8988T (cell line): ENCODE data around the gene ZNF18.
"Not testable (repeated sequence)": the region's sequence is repeated elsewhere in the genome, so short reads cannot be mapped to it uniquely, and the experiment has no call there.

ENCODE experiments used
- DNase-seq: peaks from one replicate; pipeline ENCODE4 v3.0.0; 2011

ZNF18 gene

DNA sequence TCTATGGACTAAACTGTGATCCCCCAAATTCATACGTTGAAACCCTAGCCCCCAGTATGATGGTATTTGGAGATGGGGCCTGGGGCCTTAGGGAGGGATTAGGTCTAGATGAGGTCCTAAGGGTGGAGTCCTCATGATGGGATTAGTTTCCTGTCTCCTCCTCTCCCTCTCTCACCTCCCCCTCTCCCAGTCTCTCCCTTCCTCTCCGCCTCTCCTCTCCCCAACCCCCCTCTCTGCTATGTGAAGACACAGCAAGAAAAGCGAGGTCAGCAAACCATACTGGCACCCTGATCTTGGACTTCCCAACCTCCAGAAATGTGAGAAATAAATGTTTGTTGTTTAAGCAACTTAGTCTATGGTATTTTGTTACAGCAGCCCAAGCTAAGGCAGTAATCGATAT, 15.4 kb downstream of the ZNF18 start:
- no peak for DNase-seq

DNA sequence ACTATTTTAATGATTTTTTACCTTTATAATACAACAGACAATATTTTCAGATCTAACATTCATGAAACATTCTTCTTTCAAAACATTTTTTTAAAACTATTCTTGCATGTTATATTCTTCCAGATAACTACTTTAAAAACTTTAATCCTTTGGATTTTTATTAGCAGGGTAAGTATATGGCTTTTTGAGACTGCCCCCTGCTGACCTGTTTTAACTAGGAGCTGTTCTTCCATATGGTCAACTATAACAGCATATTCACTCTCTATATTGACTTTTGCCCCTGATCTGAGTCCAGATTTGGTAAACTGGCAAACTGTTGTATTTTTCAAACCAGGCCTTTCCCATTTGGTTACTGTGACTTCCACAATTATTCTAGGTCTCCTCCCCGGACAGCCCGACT, 16.5 kb downstream of the ZNF18 start:
- no peak for DNase-seq

DNA sequence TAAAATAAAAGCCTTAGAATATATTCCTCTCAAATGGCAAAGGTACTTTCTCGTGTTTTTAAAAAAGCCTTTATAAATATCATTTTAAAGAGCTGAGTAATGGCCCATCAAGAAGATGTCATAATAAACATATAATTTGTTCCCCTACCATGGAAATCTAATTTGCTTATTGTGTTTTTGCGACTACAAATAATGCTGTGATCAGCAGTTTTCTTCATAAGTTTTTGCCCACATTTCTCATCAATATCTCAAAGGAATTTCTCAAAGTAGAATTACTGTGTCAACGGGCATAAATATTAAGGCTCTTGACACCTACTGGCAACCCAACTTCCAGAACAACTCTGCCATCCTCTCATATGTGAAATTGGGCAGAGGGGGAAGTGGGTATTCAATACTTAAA, 17.5 kb downstream of the ZNF18 start:
- no peak for DNase-seq

DNA sequence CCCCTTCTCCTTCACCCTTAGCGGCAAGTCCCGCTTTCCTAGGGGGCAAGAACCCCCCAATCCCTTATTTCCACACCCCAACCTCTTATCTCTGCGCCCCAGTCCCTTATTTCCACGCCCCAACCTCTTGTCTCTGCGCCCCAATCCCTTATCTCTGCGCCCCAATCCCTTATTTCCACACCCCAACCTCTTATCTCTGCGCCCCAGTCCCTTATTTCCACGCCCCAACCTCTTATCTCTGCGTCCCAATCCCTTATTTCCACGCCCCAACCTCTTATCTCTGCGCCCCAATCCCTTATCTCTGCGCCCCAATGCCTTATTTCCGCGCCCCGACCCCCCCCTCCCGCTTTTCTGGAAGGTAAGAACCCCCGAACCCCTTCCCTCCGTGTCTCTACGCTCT, 24.5 kb downstream of the ZNF18 start:
- not testable (repeated sequence) for DNase-seq

DNA sequence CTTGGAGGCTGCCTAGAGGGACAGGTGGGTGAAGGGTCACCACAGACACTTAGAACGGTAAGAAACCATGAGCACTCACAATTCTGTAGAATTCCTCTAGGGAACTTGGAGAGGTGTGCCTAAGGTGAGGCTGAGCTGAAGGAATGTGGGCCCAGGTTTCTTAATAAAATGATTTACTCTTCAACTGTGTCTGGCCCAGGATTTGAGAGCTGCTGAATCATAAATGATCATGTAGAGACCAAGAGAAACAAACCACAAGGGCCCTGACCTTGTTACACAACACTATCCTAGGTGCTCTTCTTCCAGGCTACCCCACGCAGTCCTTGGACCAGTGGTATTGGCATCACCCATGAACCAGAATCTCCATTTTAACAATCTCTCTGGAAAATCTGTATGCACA, 27.7 kb downstream of the ZNF18 start:
- DNase-seq: no peak

DNA sequence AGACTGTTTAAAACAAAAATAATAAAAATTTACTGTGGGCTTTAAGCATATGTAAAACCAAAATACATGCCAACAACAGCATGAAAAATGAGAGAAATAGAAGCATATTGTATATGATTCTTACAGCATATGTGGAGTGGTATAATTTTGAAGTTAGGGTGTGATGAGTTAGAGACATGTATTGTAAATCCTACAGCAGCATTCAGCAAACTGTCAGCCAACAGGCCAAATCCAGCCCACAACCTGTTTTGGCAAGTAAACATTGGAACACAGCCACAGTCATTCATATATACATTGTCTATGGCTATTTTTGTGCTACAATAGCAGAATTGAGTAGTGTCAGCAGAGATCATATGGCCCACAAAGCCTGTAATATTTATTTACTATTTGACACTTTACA, 42.3 kb downstream of the ZNF18 start:
- DNase-seq: no peak

DNA sequence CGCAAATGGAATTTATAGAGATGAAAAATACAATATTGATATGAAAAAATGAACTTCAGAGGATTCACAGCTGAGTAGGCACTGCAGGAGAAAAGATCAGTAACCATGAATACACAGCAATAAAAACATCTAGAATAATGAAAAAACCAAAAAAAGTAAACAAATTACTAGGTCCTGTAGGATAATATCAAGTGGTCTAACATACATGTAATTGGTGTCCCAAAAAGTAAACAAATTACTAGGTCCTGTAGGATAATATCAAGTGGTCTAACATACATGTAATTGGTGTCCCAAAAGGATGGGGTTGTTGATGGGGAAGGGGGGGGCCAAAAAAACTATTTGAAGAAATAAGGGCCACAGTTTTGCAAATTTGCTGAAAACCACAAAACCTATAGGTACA, 43.4 kb downstream of the ZNF18 start:
- no peak for DNase-seq

DNA sequence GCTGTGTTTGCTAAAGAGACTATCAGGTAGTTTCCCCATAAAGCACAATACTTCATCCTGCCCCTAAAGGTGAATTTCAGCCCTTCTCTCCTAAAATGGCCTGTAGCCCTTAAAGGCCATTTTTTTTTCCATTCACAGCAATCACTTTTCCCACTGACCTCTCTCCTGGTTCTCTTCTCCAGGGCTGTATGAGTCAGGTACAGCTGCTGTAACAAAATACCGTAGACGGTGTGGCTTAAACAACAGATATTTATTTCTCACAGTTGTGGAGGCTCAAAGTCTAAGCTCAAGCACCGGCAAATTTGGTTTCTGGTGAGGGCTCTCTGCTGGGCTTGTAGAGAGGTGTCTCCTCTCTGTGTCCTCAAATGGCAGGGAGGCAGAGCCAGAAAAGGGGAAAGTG, 44.7 kb downstream of the ZNF18 start:
- DNase-seq: no peak

DNA sequence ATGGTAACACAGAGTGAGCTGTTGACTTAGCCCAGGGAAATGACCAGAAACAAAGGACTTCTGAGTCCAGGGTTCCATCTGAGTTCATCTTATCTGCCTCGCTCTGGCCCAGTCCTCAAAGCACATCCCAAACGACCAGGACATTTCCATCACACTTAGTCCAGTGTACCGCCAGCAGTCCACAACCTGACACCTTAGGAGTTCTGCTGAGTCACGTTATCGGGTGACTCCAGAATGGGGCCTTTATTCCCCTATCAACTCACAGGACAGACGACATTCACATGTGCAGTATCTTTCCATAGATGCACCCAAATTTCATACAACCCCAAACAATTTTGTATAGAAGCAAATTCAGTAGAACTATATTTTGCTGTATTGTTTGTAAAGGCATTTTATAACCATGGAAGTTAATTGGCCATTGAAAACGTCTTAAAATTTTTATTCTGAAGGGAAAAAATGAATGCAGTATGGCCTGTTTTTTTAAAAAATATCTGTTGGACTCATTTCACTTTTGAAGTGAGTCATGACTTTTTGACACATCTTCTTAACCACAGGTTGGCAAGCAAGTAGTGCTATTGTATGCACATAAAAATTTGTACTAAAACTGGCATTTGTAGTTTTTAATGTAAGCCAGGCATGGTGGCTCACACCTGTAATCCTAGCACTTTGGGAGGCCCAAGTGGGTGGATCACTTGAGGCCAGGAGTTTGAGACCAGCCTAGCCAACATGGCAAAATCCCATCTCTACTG, 46.3 kb downstream of the ZNF18 start:
- no peak for DNase-seq

DNA sequence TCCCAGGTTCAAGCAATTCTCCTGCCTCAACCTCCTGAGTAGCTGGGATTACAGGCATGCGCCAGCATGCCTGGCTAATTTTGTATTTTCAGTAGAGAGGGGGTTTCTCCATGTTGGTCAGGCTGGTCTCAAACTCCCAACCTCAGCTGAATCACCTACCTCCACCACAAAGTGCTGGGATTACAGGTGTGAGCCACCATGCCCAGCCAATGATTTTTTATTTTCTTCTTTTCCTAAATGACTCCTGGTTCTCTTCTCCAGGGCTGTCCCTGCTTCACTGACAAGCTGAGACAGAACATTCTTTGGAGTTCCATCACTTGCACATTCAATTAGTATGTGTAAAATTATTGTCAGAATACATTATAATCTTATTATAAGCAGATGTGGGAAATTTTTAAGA, 47.7 kb downstream of the ZNF18 start:
- not testable (repeated sequence) for DNase-seq

DNA sequence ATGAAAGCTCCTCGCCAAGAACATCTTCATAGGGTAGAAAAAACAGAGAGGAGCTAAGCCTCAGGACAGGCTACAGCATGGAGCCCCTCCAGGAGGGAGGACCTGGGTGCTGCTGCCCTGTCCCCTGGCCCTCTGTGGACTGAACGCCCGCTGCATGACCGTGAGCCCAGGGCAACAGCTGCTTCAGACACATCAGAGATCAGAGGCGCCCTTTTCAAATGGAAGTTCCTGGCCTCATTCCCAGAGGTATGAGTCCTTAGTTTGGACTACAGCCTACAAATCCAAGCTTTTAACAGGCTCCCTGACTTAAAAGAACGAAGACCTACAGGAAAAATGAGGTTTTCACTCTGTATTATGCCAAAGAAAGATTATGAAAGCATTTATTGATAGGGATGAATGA, 48.5 kb downstream of the ZNF18 start:
- no peak for DNase-seq

DNA sequence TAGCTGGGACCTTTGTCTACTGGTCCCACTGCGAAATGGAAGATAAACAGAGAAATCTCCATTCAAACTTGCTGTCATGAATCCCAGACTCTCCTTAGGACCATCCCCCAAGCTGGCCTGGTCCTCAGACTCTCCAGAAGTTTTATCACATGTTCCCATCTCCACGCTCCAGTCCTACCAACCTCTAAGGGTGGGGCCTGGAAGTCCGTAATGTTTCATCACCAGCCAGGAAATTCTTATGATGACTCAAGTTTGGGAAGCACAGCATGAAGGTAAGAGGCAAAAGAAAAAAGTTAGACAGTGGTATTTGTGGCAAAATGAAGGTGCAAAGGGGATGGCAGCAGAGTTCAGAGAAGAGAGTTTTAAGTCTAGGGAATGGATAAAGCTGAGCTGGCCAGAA, 52.7 kb downstream of the ZNF18 start:
- no peak for DNase-seq

DNA sequence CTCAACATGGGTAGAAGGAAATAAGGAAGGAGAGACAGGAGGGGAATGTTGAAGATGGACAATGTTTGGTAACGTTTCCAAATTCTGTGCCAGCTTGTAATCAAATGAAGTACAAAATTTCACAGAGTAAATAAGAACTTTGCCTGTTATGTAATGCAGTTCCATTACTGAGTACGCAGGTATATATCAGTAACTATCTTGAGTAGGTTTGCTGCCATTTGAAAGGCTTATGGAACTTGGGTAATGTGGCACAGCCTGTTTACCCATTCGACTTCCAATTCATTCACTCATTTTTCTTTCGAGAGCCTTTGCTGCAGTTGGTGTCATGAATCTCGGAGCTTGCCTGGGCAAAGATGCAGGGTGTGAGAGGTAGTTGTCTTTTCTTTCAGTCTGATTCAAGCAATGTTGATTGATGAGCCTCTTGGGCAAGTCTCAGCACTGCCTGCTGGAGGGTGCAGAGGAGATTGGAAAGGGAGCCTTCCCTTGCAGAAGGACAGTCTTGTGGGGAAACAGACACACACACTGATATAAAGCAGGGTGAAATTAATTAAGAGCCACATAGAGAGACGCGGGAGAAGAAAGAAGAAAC, 53.4 kb downstream of the ZNF18 start:
- DNase-seq: no peak

DNA sequence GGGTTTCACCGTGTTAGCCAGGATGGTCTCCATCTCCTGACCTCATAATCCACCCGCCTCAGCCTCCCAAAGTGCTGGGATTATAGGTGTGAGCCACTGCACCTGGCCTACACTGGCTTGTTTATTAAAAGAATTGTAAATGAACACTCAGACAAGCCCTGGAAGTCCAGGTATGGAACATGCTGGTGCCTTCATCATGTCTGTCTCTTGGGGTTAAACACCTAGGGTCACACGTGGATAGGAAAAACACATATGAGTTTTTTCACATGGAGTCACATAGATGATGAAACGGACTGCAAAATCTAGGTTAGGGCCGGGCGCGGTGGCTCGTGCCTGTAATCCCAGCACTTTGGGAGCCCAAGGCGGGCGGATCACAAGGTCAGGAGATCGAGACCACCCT, 54.2 kb downstream of the ZNF18 start:
- DNase-seq: not testable (repeated sequence)

DNA sequence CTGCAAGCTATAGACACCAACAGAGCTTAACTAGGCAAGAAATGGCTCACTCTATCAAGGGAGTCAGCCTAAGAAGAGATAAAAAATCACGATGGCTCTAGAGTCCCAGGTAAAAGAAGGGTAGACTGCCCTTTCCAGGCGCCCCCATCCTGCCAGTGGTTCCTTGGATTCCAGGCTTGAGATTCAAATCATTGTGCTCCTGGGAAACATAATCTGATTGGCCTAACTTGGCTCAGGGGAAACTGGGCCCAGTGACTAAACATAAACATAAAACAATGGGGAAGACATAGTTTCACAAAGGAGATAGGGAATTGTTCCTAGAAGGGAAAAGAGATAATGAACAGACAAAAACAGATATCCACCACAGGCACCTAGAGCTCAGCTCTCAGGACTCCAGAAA, 56.4 kb downstream of the ZNF18 start:
- DNase-seq: no peak

DNA sequence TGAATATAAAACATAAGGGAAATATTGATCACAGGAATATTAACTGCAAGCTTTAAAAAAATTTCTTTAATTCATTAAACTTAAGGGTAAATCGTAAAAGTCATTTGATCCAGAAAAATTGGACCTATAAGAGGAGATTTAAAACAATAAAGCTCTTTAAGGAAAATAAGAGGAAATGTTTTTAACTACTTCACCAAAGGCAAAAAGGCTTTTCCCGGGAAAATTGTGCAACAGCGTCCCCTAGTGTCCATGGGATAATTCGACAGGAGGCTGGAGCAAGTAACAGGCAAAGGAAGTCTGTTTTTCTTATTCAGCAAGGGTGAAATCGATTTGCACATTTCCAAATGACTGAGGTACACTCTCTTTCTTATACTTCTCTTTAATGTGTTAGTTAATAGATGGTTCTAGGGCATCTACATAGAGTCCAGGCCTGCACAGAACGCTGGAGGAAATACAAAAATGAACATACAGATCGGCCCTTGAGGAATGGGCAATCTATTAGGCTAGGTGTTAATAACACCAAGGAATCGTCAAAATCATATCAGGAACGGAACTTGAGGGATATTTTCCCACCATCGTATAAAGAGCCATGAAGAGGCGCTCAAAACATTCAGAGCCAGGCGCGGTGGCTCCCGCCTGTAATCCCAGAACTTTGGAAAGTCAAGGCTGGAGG, 61.4 kb downstream of the ZNF18 start:
- DNase-seq: no peak

DNA sequence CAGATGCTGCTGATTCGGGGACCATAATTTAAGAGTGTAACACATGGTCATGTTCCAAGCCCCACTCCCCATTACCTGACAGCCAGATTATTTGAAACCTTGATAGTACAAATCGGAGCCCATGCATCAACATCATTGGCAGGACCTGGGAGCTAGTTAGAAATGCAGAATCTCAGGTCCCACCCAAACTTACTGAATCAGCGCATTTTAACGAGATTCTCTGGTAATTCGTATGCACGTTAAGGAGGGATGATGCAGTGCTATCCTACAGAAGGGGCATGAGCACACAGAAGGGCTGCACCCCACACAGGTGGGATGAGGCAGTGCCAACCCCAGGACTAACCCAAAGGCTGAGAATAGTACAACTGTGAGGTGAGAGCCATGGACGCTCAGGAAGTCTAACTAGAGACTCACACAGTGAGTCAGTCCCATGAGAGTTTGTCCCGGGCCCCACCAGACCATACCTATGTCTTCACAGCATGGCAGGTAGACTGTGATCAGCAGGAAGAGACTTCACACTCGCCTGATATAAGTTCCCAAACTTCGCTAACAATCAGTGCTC, 64.9 kb downstream of the ZNF18 start:
- no peak for DNase-seq

DNA sequence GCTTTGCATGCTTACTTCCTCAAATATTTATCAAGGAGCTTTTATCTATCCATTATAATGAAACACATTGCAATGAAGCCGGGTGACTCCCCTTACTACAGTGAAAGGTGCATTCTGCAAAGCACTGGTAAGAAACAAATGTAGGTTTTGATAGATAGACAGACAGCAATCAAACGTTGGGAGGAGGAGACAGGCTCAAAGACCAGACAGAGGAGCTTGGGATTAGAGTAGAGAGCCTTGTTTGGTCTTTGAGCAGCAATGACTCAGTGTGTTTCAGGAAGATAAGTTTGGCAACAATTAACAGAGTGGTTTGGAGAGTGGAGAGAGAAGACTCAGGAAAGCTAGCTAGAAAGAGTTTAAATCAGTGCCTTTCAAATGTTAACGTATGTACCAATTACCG, 68.8 kb downstream of the ZNF18 start:
- no peak for DNase-seq
